Neural cell (in vitro differentiated cells): ENCODE results near the gene STXBP1. TPM values are rescaled to one million over a fixed set of nuclear protein-coding genes. Genes with fewer than 3 reads are reported as not detected.

Source experiments
- H2AFZ ChIP-seq: fragments of 200-600, 300-800 bp; sonication (generic), shearing (Covaris generic); 2 replicates; pipeline ENCODE4 v1.6.0; 2014; ENCODE audit warnings: low read depth, mild to moderate bottlenecking, antibody characterized with exemption, low read length, moderate library complexity
- H3F3A ChIP-seq: fragments of 200-600 bp; shearing (Covaris generic); 2 replicates; pipeline ENCODE4 v1.6.1; 2016; ENCODE audit warnings: mild to moderate bottlenecking, moderate library complexity, mixed read lengths, antibody characterized with exemption, low read length; ENCODE audit not compliant: insufficient read depth, poor library complexity, severe bottlenecking
- H3K27ac ChIP-seq: fragments of 200-600, 300-800 bp; sonication (generic), shearing (Covaris generic); 2 replicates; pipeline ENCODE4 v1.5.1; 2014; ENCODE audit warnings: mild to moderate bottlenecking, low read length, moderate library complexity
- H3K27me3 ChIP-seq: fragments of 300-800, 200-600 bp; sonication (generic), shearing (Covaris generic); 2 replicates; pipeline ENCODE4 v1.6.0; 2014; ENCODE audit warnings: mild to moderate bottlenecking, low read depth, low read length, moderate library complexity; ENCODE audit not compliant: insufficient read depth
- H3K36me3 ChIP-seq: fragments of 300-800, 200-600 bp; sonication (generic), shearing (Covaris generic); 2 replicates; pipeline ENCODE4 v1.5.1; 2014; ENCODE audit warnings: mild to moderate bottlenecking, antibody characterized with exemption, low read length, moderate library complexity; ENCODE audit not compliant: insufficient read depth
- H3K4me2 ChIP-seq: fragments of 300-800, 200-600 bp; sonication (generic), shearing (Covaris generic); 2 replicates; pipeline ENCODE4 v1.6.0; 2014; ENCODE audit warnings: mild to moderate bottlenecking, low read length
- H3K4me3 ChIP-seq: fragments of 300-800, 200-600 bp; sonication (generic), shearing (Covaris generic); 2 replicates; pipeline ENCODE4 v1.5.1; 2014; ENCODE audit warnings: mild to moderate bottlenecking, low read length, moderate library complexity
- H3K79me2 ChIP-seq: fragments of 200-600 bp; shearing (Covaris generic); replicated peaks from 2 replicates; pipeline ENCODE4 v1.6.0; 2014; ENCODE audit warnings: mild to moderate bottlenecking, low read length, moderate library complexity; ENCODE audit not compliant: insufficient read depth
- H3K9ac ChIP-seq: fragments of 300-800, 200-600 bp; sonication (generic), shearing (Covaris generic); 2 replicates; pipeline ENCODE4 v1.6.1; 2016; ENCODE audit warnings: mild to moderate bottlenecking, low read length, mixed read lengths
- H3K9me2 ChIP-seq: fragments of 200-600 bp; shearing (Covaris generic); 2 replicates; pipeline ENCODE4 v1.6.1; 2016; ENCODE audit warnings: mild to moderate bottlenecking, low read length, mixed read lengths; ENCODE audit not compliant: insufficient read depth
- H3K9me3 ChIP-seq: fragments of 200-600, 300-800 bp; sonication (generic), shearing (Covaris generic); 2 replicates; pipeline ENCODE4 v1.6.1; 2016; ENCODE audit warnings: mild to moderate bottlenecking, mixed run types, low read length, moderate library complexity, mixed read lengths
- H4K20me1 ChIP-seq: fragments of 200-600 bp; shearing (Covaris generic); 2 replicates; pipeline ENCODE4 v1.6.1; 2016; ENCODE audit warnings: mild to moderate bottlenecking, mixed run types; ENCODE audit not compliant: insufficient read depth
- EP300 ChIP-seq: fragments of 450-650 bp; conservative IDR thresholded peaks from 2 replicates; pipeline ENCODE4 v1.6.1; 2014; ENCODE audit warnings: antibody characterized with exemption, mild to moderate bottlenecking, moderate library complexity; ENCODE audit not compliant: poor library complexity, severe bottlenecking
- EZH2 ChIP-seq: fragments of 200-600, 300-800 bp; shearing (Covaris generic), sonication (generic); IDR thresholded peaks from 2 replicates; pipeline ENCODE4 v1.6.1; 2014; ENCODE audit warnings: antibody characterized with exemption, low read length, borderline replicate concordance, mild to moderate bottlenecking; ENCODE audit not compliant: insufficient read depth, poor library complexity, severe bottlenecking
- MXI1 ChIP-seq: fragments of 450-650 bp; conservative IDR thresholded peaks from 2 replicates; pipeline ENCODE4 v1.6.1; 2014; ENCODE audit warnings: antibody characterized with exemption, mild to moderate bottlenecking; ENCODE audit not compliant: poor library complexity, severe bottlenecking
- POLR2AphosphoS5 ChIP-seq: IDR thresholded peaks from 2 replicates; pipeline ENCODE4 v1.6.1; 2012
- RAD21 ChIP-seq: fragments of 450-650 bp; conservative IDR thresholded peaks from 2 replicates; pipeline ENCODE4 v1.6.1; 2014; ENCODE audit warnings: antibody characterized with exemption, mild to moderate bottlenecking, moderate library complexity
- REST ChIP-seq: IDR thresholded peaks from 2 replicates; pipeline ENCODE4 v1.6.1; 2012; ENCODE audit warnings: borderline replicate concordance
- SMC3 ChIP-seq: fragments of 450-650 bp; conservative IDR thresholded peaks from 2 replicates; pipeline ENCODE4 v1.6.1; 2014; ENCODE audit warnings: antibody characterized with exemption, mild to moderate bottlenecking, moderate library complexity; ENCODE audit not compliant: poor library complexity
- TAF1 ChIP-seq: IDR thresholded peaks from 2 replicates; pipeline ENCODE4 v1.6.1; 2012; ENCODE audit warnings: low read depth
- polyA plus RNA-seq: library from polyadenylated mRNA; depleted of rRNA; stranded (reverse); fragments of >200 nt; gene quantifications from 2 replicates; pipeline ENCODE4 v1.2.3, GENCODE V29; 2014
- TF ChIP-seq, protein P1 (sequence below): fragments of 450-650 bp; IDR thresholded peaks from 2 replicates; pipeline ENCODE4 v1.5.1; 2014; ENCODE audit warnings: antibody characterized with exemption, mild to moderate bottlenecking, moderate library complexity; ENCODE audit not compliant: poor library complexity, severe bottlenecking

STXBP1 gene
- polyA plus RNA-seq, 1 donor from 2014 or later: 42.5 TPM

DNA sequence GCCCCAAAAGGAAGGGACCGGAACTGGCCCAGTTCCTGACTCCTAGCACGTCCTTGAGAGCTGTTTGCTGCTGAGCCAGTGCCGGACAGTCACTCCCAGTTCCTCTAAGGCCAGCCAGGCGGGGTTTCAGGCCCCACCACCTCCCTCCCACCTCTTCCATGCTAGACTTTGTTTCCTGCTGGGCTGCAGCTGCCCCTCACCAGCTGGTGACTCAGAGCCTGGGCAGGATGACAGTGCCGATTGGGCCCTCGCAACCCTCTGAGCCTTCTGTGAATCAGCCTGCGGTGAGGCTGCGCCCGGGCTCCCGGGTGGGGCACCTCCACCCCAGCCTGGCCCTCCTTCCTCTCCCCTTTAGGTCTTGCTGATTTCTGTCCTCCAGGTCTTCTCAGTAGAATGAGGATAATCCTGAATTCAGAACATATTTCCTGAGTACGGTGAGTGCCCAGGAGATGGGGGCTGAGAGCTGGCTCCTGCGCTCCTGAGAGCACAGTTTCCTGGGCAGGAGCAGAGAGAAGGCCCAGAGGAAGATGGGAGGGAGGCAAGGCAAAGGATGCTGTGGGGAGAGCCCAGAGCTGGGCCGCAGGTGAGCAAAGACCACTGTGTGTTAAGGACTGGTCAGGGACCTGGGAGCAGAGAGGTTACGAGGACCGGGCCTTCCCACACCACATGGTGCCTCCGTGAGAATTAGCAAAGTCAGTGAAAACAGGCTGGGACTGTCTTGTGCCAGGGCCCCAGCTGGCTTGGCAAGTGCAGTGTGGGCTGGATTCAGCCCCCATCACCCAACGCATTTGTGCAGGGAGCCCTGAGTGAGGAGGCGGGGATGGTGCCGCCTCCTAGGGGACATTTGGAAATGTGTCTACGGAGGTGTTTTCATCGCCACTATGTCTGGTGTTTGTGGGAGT lies 32.9 kb upstream of the STXBP1 start:
- Histone ChIP-seq H3K79me2 (no peaks in the 10 kb centered on the region), H3K4me2 (no peak overlapping the region)

DNA sequence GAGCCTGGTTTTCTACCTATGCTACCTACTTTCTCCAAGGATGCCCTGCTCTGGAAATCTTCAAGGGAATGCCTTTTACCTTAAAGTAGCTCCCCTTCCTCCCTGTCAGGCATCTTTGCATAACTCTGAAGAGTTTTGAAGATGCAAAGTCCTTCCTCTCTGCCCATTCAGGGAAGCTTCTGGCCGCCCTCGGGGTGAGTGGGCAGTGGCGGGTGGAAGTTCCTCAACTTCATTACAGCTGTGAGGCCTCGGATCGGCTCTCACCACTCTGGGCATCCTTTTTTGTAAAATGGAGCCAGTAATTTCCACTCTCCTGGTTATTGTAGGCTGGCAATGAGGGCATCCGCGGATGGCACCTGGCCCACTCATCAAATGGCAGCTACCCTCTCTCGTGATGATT lies 31.7 kb upstream of the STXBP1 start:
- Histone ChIP-seq H3K79me2 (no peaks in the 10 kb centered on the region), H3K9me2 (no peaks in the 10 kb centered on the region), H2AFZ (no peak overlapping the region), H3K36me3 (no peaks in the 10 kb centered on the region), H3K9me3 (no peaks in the 10 kb centered on the region), H3K27me3 (no peaks in the 10 kb centered on the region), H3K9ac (no peak overlapping the region), H3K4me2 (no peak overlapping the region), H3K4me3 (no peak overlapping the region), H3F3A (no peaks in the 10 kb centered on the region), H3K27ac (no peak overlapping the region), H4K20me1 (no peaks in the 10 kb centered on the region)
- no peak for TF ChIP-seq POLR2AphosphoS5
- TF ChIP-seq SMC3: no peak
- TF ChIP-seq REST: no peak
- TF ChIP-seq EP300: no peak
- no peak for TF ChIP-seq RAD21
- TF ChIP-seq, protein P1, sequence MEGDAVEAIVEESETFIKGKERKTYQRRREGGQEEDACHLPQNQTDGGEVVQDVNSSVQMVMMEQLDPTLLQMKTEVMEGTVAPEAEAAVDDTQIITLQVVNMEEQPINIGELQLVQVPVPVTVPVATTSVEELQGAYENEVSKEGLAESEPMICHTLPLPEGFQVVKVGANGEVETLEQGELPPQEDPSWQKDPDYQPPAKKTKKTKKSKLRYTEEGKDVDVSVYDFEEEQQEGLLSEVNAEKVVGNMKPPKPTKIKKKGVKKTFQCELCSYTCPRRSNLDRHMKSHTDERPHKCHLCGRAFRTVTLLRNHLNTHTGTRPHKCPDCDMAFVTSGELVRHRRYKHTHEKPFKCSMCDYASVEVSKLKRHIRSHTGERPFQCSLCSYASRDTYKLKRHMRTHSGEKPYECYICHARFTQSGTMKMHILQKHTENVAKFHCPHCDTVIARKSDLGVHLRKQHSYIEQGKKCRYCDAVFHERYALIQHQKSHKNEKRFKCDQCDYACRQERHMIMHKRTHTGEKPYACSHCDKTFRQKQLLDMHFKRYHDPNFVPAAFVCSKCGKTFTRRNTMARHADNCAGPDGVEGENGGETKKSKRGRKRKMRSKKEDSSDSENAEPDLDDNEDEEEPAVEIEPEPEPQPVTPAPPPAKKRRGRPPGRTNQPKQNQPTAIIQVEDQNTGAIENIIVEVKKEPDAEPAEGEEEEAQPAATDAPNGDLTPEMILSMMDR: no peak
- no peak for TF ChIP-seq MXI1
- no peak for TF ChIP-seq EZH2
- no peak for TF ChIP-seq TAF1

More for the DNA sequence above, 32.9 kb upstream of the STXBP1 start:
- Histone ChIP-seq H3F3A (no peaks in the 10 kb centered on the region), H3K27ac (no peak overlapping the region), H3K27me3 (no peaks in the 10 kb centered on the region), H3K9me3 (no peaks in the 10 kb centered on the region), H4K20me1 (no peaks in the 10 kb centered on the region), H3K36me3 (no peaks in the 10 kb centered on the region), H3K4me3 (no peak overlapping the region), H3K9ac (no peak overlapping the region), H3K9me2 (no peaks in the 10 kb centered on the region), H2AFZ (no peak overlapping the region)
- TF ChIP-seq EZH2: no peak
- TF ChIP-seq, protein P1: peak; percentile 8
